ENCODE data around the gene CCNK.
A peak's percentile ranks its signal among the peaks of the same experiment; 100 is the strongest.

The CCNK gene

GRCh38 chr14:99467336-99468078 is 13.7 kb upstream of the CCNK start:
- no peak for DNase-seq

GRCh38 chr14:99468081-99468480 is 13.1 kb upstream of the CCNK start:
- DNase-seq = no peak

GRCh38 chr14:99468836-99469592 is 12.2 kb upstream of the CCNK start:
- no peak for DNase-seq

GRCh38 chr14:99471731-99472130 is 9.5 kb upstream of the CCNK start:
- DNase-seq = no peak

GRCh38 chr14:99472937-99473336 is 8.3 kb upstream of the CCNK start:
- DNase-seq = no peak

GRCh38 chr14:99473458-99473857 is 7.8 kb upstream of the CCNK start:
- DNase-seq = no peak

- DNase-seq = no peak
These were observed 6.0 kb upstream of the CCNK start for GRCh38 chr14:99475179-99475578.

GRCh38 chr14:99475660-99476059 is 5.5 kb upstream of the CCNK start:
- no peak for DNase-seq

GRCh38 chr14:99476864-99477263 is 4.3 kb upstream of the CCNK start:
- DNase-seq = no peak

GRCh38 chr14:99478128-99478527 is 3.1 kb upstream of the CCNK start:
- no peak for DNase-seq

- DNase-seq = no peak
These were observed 1.9 kb upstream of the CCNK start for GRCh38 chr14:99479160-99479905.

- DNase-seq = peak; percentile 12 to 15
These were observed 1.0 kb upstream of the CCNK start, which contains the start of gene SETD3 for GRCh38 chr14:99479906-99480869. TSS of gene SETD3 (minus strand) at chr14:99480859. CDS start at chr14:99465805, 15,054 bp downstream.

GRCh38 chr14:99481745-99482099 is 513 bp downstream of the CCNK start:
- DNase-seq = no peak

- no peak for DNase-seq
These were observed 2.9 kb downstream of the CCNK start for GRCh38 chr14:99484106-99484505.

GRCh38 chr14:99497341-99497740 is 16.1 kb downstream of the CCNK start:
- DNase-seq = no peak

- DNase-seq = no peak
These were observed 16.7 kb downstream of the CCNK start for GRCh38 chr14:99497894-99498293.

GRCh38 chr14:99502989-99503421 is 21.8 kb downstream of the CCNK start:
- DNase-seq = no peak

- no peak for DNase-seq
These were observed 22.7 kb downstream of the CCNK start for GRCh38 chr14:99503848-99504453.

GRCh38 chr14:99505089-99505488 is 23.9 kb downstream of the CCNK start:
- no peak for DNase-seq

GRCh38 chr14:99506276-99506675 is 25.1 kb downstream of the CCNK start:
- DNase-seq = no peak

GRCh38 chr14:99507860-99508640 is 26.8 kb downstream of the CCNK start:
- no peak for DNase-seq

Measured in stimulated activated CD4-positive, alpha-beta T cell treated with anti-CD3 and anti-CD28 coated beads, Interleukin-2, amount 100 ng/mL, for 48 hours (primary cell).